Immature natural killer cell (primary cell): ENCODE results near the gene ADAMTSL2. TPM values are rescaled to one million over a fixed set of nuclear protein-coding genes. Genes with fewer than 3 reads are reported as not detected.

Experiments used
- DNase-seq, 3 donors: peaks; one replicate each; pipeline ENCODE4 v3.0.0; 2022; ENCODE audit warnings: mixed read lengths in 1 of 3
- H3K27ac Mint-ChIP-seq, 6 donors: one replicate each; pipeline ENCODE4 v1.8.0; 2020; ENCODE audit warnings: mixed read lengths in 6 of 6, mild to moderate bottlenecking in 5 of 6, inconsistent platforms in 4 of 6, moderate library complexity in 3 of 6
- H3K27me3 Mint-ChIP-seq, 3 donors: one replicate each; pipeline ENCODE4 v1.8.0; 2020 to 2021; ENCODE audit warnings: low read depth in 3 of 3, mild to moderate bottlenecking in 3 of 3, mixed read lengths in 3 of 3, moderate library complexity in 3 of 3, inconsistent platforms in 1 of 3
- H3K36me3 Mint-ChIP-seq, 3 donors: one replicate each; pipeline ENCODE4 v1.8.0; 2020; ENCODE audit warnings: mixed read lengths in 3 of 3, inconsistent platforms in 2 of 3, mild to moderate bottlenecking in 2 of 3
- H3K4me1 Mint-ChIP-seq, 2 donors: one replicate each; pipeline ENCODE4 v1.8.0; 2020; ENCODE audit warnings: inconsistent platforms in 2 of 2, mild to moderate bottlenecking in 2 of 2, mixed read lengths in 2 of 2, moderate library complexity in 1 of 2
- H3K4me3 Mint-ChIP-seq, 5 donors: one replicate each; pipeline ENCODE4 v1.8.0; 2020; ENCODE audit warnings: mild to moderate bottlenecking in 5 of 5, mixed read lengths in 5 of 5, inconsistent platforms in 3 of 5, moderate library complexity in 3 of 5
- H3K9me3 Mint-ChIP-seq, 6 donors: one replicate each; pipeline ENCODE4 v1.8.0; 2020; ENCODE audit warnings: mild to moderate bottlenecking in 6 of 6, mixed read lengths in 6 of 6, inconsistent platforms in 4 of 6, moderate library complexity in 3 of 6
- polyA plus RNA-seq, 3 donors: library from polyadenylated mRNA; unstranded; fragments of 300-500 nt; fragmentation: Illumina TruSeq; gene quantifications; one replicate each; pipeline ENCODE4 v1.2.3, GENCODE V29; 2021

Gene ADAMTSL2
- polyA plus RNA-seq, 3 donors from 2014 or later = not detected

- no peak for DNase-seq
- no peaks in the 10 kb centered on the region for H3K36me3 Mint-ChIP-seq
- no peaks in the 10 kb centered on the region for H3K9me3 Mint-ChIP-seq
- H3K4me3 Mint-ChIP-seq = no peak overlapping the region
- no peaks in the 10 kb centered on the region for H3K4me1 Mint-ChIP-seq
- H3K27me3 Mint-ChIP-seq = peaks cover 1 to 11% (median 2%) of the 10 kb centered on the region in 3 donors
- no peak overlapping the region for H3K27ac Mint-ChIP-seq
Observed at GRCh38 chr9:133528001-133528875, 6.3 kb upstream of the ADAMTSL2 start.

GRCh38 chr9:133528876-133529241, 5.6 kb upstream of the ADAMTSL2 start:
- Mint-ChIP-seq H3K27me3 (peaks cover 1 to 8% (median 2%) of the 10 kb centered on the region in 3 donors), H3K4me1 (no peaks in the 10 kb centered on the region), H3K4me3 (no peak overlapping the region), H3K27ac (no peak overlapping the region), H3K36me3 (no peaks in the 10 kb centered on the region), H3K9me3 (no peaks in the 10 kb centered on the region)
- DNase-seq = no peak

- no peak overlapping the region for H3K27ac Mint-ChIP-seq
- H3K36me3 Mint-ChIP-seq = no peaks in the 10 kb centered on the region
- no peaks in the 10 kb centered on the region for H3K4me1 Mint-ChIP-seq
- peaks cover 1 to 8% (median 2%) of the 10 kb centered on the region in 3 donors for H3K27me3 Mint-ChIP-seq
- no peak for DNase-seq
- no peaks in the 10 kb centered on the region for H3K9me3 Mint-ChIP-seq
- H3K4me3 Mint-ChIP-seq = no peak overlapping the region
Observed at GRCh38 chr9:133529457-133529856, 5.0 kb upstream of the ADAMTSL2 start.

- H3K27me3 Mint-ChIP-seq = peaks cover 1 to 8% (median 2%) of the 10 kb centered on the region in 3 donors
- H3K36me3 Mint-ChIP-seq = no peaks in the 10 kb centered on the region
- H3K4me1 Mint-ChIP-seq = no peaks in the 10 kb centered on the region
- no peak for DNase-seq
- H3K27ac Mint-ChIP-seq = no peak overlapping the region
- no peaks in the 10 kb centered on the region for H3K9me3 Mint-ChIP-seq
- no peak overlapping the region for H3K4me3 Mint-ChIP-seq
Observed at GRCh38 chr9:133529874-133530273, 4.6 kb upstream of the ADAMTSL2 start.

- DNase-seq = no peak
- no peaks in the 10 kb centered on the region for H3K9me3 Mint-ChIP-seq
- H3K27ac Mint-ChIP-seq = no peak overlapping the region
- H3K4me3 Mint-ChIP-seq = no peak overlapping the region
- no peaks in the 10 kb centered on the region for H3K36me3 Mint-ChIP-seq
- peaks cover 1 to 6% (median 4%) of the 10 kb centered on the region in 3 donors for H3K27me3 Mint-ChIP-seq
- H3K4me1 Mint-ChIP-seq = no peaks in the 10 kb centered on the region
Observed at GRCh38 chr9:133531293-133531692, 3.2 kb upstream of the ADAMTSL2 start.

GRCh38 chr9:133532937-133533668, 1.4 kb upstream of the ADAMTSL2 start:
- H3K27me3 Mint-ChIP-seq = peaks cover 2 to 6% (median 4%) of the 10 kb centered on the region in 3 donors
- H3K36me3 Mint-ChIP-seq = no peaks in the 10 kb centered on the region
- peak; percentile 33 to 38 (median 36) for DNase-seq
- H3K4me1 Mint-ChIP-seq = no peaks in the 10 kb centered on the region
- H3K9me3 Mint-ChIP-seq = no peaks in the 10 kb centered on the region
- no peak overlapping the region for H3K4me3 Mint-ChIP-seq
- no peak overlapping the region for H3K27ac Mint-ChIP-seq

- DNase-seq = no peak
- no peaks in the 10 kb centered on the region for H3K9me3 Mint-ChIP-seq
- no peaks in the 10 kb centered on the region for H3K36me3 Mint-ChIP-seq
- H3K27ac Mint-ChIP-seq = no peak overlapping the region
- H3K27me3 Mint-ChIP-seq = peaks cover 2 to 6% (median 6%) of the 10 kb centered on the region in 3 donors
- no peak overlapping the region for H3K4me3 Mint-ChIP-seq
- H3K4me1 Mint-ChIP-seq = no peaks in the 10 kb centered on the region
Observed at GRCh38 chr9:133533857-133534256, 647 bp upstream of the ADAMTSL2 start.

GRCh38 chr9:133535306-133535877, 888 bp downstream of the ADAMTSL2 start:
- peaks cover 2 to 11% (median 9%) of the 10 kb centered on the region in 3 donors for H3K27me3 Mint-ChIP-seq
- H3K4me3 Mint-ChIP-seq = no peak overlapping the region
- no peaks in the 10 kb centered on the region for H3K9me3 Mint-ChIP-seq
- H3K4me1 Mint-ChIP-seq = no peaks in the 10 kb centered on the region
- no peak for DNase-seq
- no peaks in the 10 kb centered on the region for H3K36me3 Mint-ChIP-seq
- H3K27ac Mint-ChIP-seq = no peak overlapping the region

- H3K36me3 Mint-ChIP-seq = no peaks in the 10 kb centered on the region
- no peaks in the 10 kb centered on the region for H3K9me3 Mint-ChIP-seq
- H3K4me3 Mint-ChIP-seq = no peak overlapping the region
- peaks cover 2 to 12% (median 11%) of the 10 kb centered on the region in 3 donors for H3K27me3 Mint-ChIP-seq
- no peak for DNase-seq
- H3K4me1 Mint-ChIP-seq = no peaks in the 10 kb centered on the region
- no peak overlapping the region for H3K27ac Mint-ChIP-seq
Observed at GRCh38 chr9:133536080-133536479, 1.6 kb downstream of the ADAMTSL2 start.

- H3K27ac Mint-ChIP-seq = no peak overlapping the region
- H3K4me3 Mint-ChIP-seq = no peak overlapping the region
- no peaks in the 10 kb centered on the region for H3K36me3 Mint-ChIP-seq
- H3K9me3 Mint-ChIP-seq = no peaks in the 10 kb centered on the region
- no peaks in the 10 kb centered on the region for H3K4me1 Mint-ChIP-seq
- no peak for DNase-seq
- peaks cover 2 to 12% (median 9%) of the 10 kb centered on the region in 3 donors for H3K27me3 Mint-ChIP-seq
Observed at GRCh38 chr9:133536536-133536935, 2.0 kb downstream of the ADAMTSL2 start.

GRCh38 chr9:133537257-133537656, 2.8 kb downstream of the ADAMTSL2 start:
- H3K36me3 Mint-ChIP-seq = no peaks in the 10 kb centered on the region
- H3K4me3 Mint-ChIP-seq = no peak overlapping the region
- no peaks in the 10 kb centered on the region for H3K4me1 Mint-ChIP-seq
- H3K27ac Mint-ChIP-seq = no peak overlapping the region
- DNase-seq = no peak
- H3K9me3 Mint-ChIP-seq = no peaks in the 10 kb centered on the region
- H3K27me3 Mint-ChIP-seq = peaks cover 2 to 12% (median 11%) of the 10 kb centered on the region in 3 donors

- Mint-ChIP-seq H3K9me3 (no peaks in the 10 kb centered on the region), H3K27ac (no peak overlapping the region), H3K27me3 (peaks cover 2 to 10% (median 8%) of the 10 kb centered on the region in 3 donors), H3K36me3 (no peaks in the 10 kb centered on the region), H3K4me3 (no peak overlapping the region), H3K4me1 (no peaks in the 10 kb centered on the region)
- no peak for DNase-seq
Observed at GRCh38 chr9:133538176-133538575, 3.7 kb downstream of the ADAMTSL2 start.

GRCh38 chr9:133538851-133539833, 4.6 kb downstream of the ADAMTSL2 start:
- H3K4me1 Mint-ChIP-seq = no peaks in the 10 kb centered on the region
- H3K27ac Mint-ChIP-seq = no peak overlapping the region
- H3K36me3 Mint-ChIP-seq = no peaks in the 10 kb centered on the region
- no peaks in the 10 kb centered on the region for H3K9me3 Mint-ChIP-seq
- peaks cover 2 to 10% (median 7%) of the 10 kb centered on the region in 3 donors for H3K27me3 Mint-ChIP-seq
- H3K4me3 Mint-ChIP-seq = no peak overlapping the region
- DNase-seq = no peak
